Neural cell (in vitro differentiated cells): ENCODE results near the gene STOML3. TPM values are rescaled to one million over a fixed set of nuclear protein-coding genes. Genes with fewer than 3 reads are reported as not detected.

ENCODE experiments used
- H2AFZ ChIP-seq: fragments of 200-600, 300-800 bp; sonication (generic), shearing (Covaris generic); 2 replicates; pipeline ENCODE4 v1.6.0; 2014; ENCODE audit warnings: low read depth, mild to moderate bottlenecking, antibody characterized with exemption, low read length, moderate library complexity
- H3F3A ChIP-seq: fragments of 200-600 bp; shearing (Covaris generic); 2 replicates; pipeline ENCODE4 v1.6.1; 2016; ENCODE audit warnings: mild to moderate bottlenecking, moderate library complexity, mixed read lengths, antibody characterized with exemption, low read length; ENCODE audit not compliant: insufficient read depth, poor library complexity, severe bottlenecking
- H3K27ac ChIP-seq: fragments of 200-600, 300-800 bp; sonication (generic), shearing (Covaris generic); 2 replicates; pipeline ENCODE4 v1.5.1; 2014; ENCODE audit warnings: mild to moderate bottlenecking, low read length, moderate library complexity
- H3K27me3 ChIP-seq: fragments of 300-800, 200-600 bp; sonication (generic), shearing (Covaris generic); 2 replicates; pipeline ENCODE4 v1.6.0; 2014; ENCODE audit warnings: mild to moderate bottlenecking, low read depth, low read length, moderate library complexity; ENCODE audit not compliant: insufficient read depth
- H3K36me3 ChIP-seq: fragments of 300-800, 200-600 bp; sonication (generic), shearing (Covaris generic); 2 replicates; pipeline ENCODE4 v1.5.1; 2014; ENCODE audit warnings: mild to moderate bottlenecking, antibody characterized with exemption, low read length, moderate library complexity; ENCODE audit not compliant: insufficient read depth
- H3K4me2 ChIP-seq: fragments of 300-800, 200-600 bp; sonication (generic), shearing (Covaris generic); 2 replicates; pipeline ENCODE4 v1.6.0; 2014; ENCODE audit warnings: mild to moderate bottlenecking, low read length
- H3K4me3 ChIP-seq: fragments of 300-800, 200-600 bp; sonication (generic), shearing (Covaris generic); 2 replicates; pipeline ENCODE4 v1.5.1; 2014; ENCODE audit warnings: mild to moderate bottlenecking, low read length, moderate library complexity
- H3K79me2 ChIP-seq: fragments of 200-600 bp; shearing (Covaris generic); replicated peaks from 2 replicates; pipeline ENCODE4 v1.6.0; 2014; ENCODE audit warnings: mild to moderate bottlenecking, low read length, moderate library complexity; ENCODE audit not compliant: insufficient read depth
- H3K9ac ChIP-seq: fragments of 300-800, 200-600 bp; sonication (generic), shearing (Covaris generic); 2 replicates; pipeline ENCODE4 v1.6.1; 2016; ENCODE audit warnings: mild to moderate bottlenecking, low read length, mixed read lengths
- H3K9me2 ChIP-seq: fragments of 200-600 bp; shearing (Covaris generic); 2 replicates; pipeline ENCODE4 v1.6.1; 2016; ENCODE audit warnings: mild to moderate bottlenecking, low read length, mixed read lengths; ENCODE audit not compliant: insufficient read depth
- H3K9me3 ChIP-seq: fragments of 200-600, 300-800 bp; sonication (generic), shearing (Covaris generic); 2 replicates; pipeline ENCODE4 v1.6.1; 2016; ENCODE audit warnings: mild to moderate bottlenecking, mixed run types, low read length, moderate library complexity, mixed read lengths
- H4K20me1 ChIP-seq: fragments of 200-600 bp; shearing (Covaris generic); 2 replicates; pipeline ENCODE4 v1.6.1; 2016; ENCODE audit warnings: mild to moderate bottlenecking, mixed run types; ENCODE audit not compliant: insufficient read depth
- CTCF ChIP-seq: fragments of 450-650 bp; IDR thresholded peaks from 2 replicates; pipeline ENCODE4 v1.5.1; 2014; ENCODE audit warnings: antibody characterized with exemption, mild to moderate bottlenecking, moderate library complexity; ENCODE audit not compliant: poor library complexity, severe bottlenecking
- EP300 ChIP-seq: fragments of 450-650 bp; conservative IDR thresholded peaks from 2 replicates; pipeline ENCODE4 v1.6.1; 2014; ENCODE audit warnings: antibody characterized with exemption, mild to moderate bottlenecking, moderate library complexity; ENCODE audit not compliant: poor library complexity, severe bottlenecking
- EZH2 ChIP-seq: fragments of 200-600, 300-800 bp; shearing (Covaris generic), sonication (generic); IDR thresholded peaks from 2 replicates; pipeline ENCODE4 v1.6.1; 2014; ENCODE audit warnings: antibody characterized with exemption, low read length, borderline replicate concordance, mild to moderate bottlenecking; ENCODE audit not compliant: insufficient read depth, poor library complexity, severe bottlenecking
- MXI1 ChIP-seq: fragments of 450-650 bp; conservative IDR thresholded peaks from 2 replicates; pipeline ENCODE4 v1.6.1; 2014; ENCODE audit warnings: antibody characterized with exemption, mild to moderate bottlenecking; ENCODE audit not compliant: poor library complexity, severe bottlenecking
- POLR2AphosphoS5 ChIP-seq: IDR thresholded peaks from 2 replicates; pipeline ENCODE4 v1.6.1; 2012
- RAD21 ChIP-seq: fragments of 450-650 bp; conservative IDR thresholded peaks from 2 replicates; pipeline ENCODE4 v1.6.1; 2014; ENCODE audit warnings: antibody characterized with exemption, mild to moderate bottlenecking, moderate library complexity
- SMC3 ChIP-seq: fragments of 450-650 bp; conservative IDR thresholded peaks from 2 replicates; pipeline ENCODE4 v1.6.1; 2014; ENCODE audit warnings: antibody characterized with exemption, mild to moderate bottlenecking, moderate library complexity; ENCODE audit not compliant: poor library complexity
- TAF1 ChIP-seq: IDR thresholded peaks from 2 replicates; pipeline ENCODE4 v1.6.1; 2012; ENCODE audit warnings: low read depth
- polyA plus RNA-seq: library from polyadenylated mRNA; depleted of rRNA; stranded (reverse); fragments of >200 nt; gene quantifications from 2 replicates; pipeline ENCODE4 v1.2.3, GENCODE V29; 2014
- TF ChIP-seq, protein P1 (sequence below): IDR thresholded peaks from 2 replicates; pipeline ENCODE4 v1.6.1; 2012; ENCODE audit warnings: borderline replicate concordance

STOML3 gene
- polyA plus RNA-seq, 1 donor from 2014 or later, result not detected

GRCh38 chr13:39036212-39036611 is 45.6 kb upstream of the STOML3 start:
- no peaks in the 10 kb centered on the region for H4K20me1 ChIP-seq

DNA sequence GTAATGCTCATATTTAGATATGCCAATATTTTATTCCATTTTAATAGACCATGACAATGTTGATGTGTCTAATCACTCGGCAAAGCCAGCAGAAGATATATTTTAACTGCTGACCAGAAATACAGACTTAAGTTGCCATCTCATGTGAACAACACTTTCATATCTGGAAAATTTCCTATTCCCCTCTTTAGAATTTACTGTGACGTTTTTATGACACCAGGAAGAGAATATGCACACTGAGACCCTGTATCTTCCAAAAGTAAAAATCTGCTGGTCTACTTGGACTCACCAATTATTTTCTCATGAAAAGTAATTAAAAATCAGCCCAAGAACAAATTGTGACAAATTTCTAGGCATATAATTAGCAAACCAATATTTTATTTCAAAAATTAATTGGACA is 45.2 kb upstream of the STOML3 start:
- Histone ChIP-seq H3K4me3 (peak overlapping the region; percentile 73), H3K79me2 (peaks cover 71% of the 10 kb centered on the region), H3K9me2 (no peaks in the 10 kb centered on the region)

More at GRCh38 chr13:39036212-39036611, 45.6 kb upstream of the STOML3 start:
- H3K27me3 ChIP-seq, result no peaks in the 10 kb centered on the region
- H3K36me3 ChIP-seq, result no peaks in the 10 kb centered on the region
- TF ChIP-seq CTCF, result no peak
- TF ChIP-seq EP300, result no peak
- peak; percentile 45 for TF ChIP-seq MXI1
- H3K9me2 ChIP-seq, result no peaks in the 10 kb centered on the region
- H3K4me3 ChIP-seq, result peak overlapping the region; percentile 73
- H3K9me3 ChIP-seq, result no peaks in the 10 kb centered on the region
- H3K79me2 ChIP-seq, result peaks cover 70% of the 10 kb centered on the region
- no peak overlapping the region for H2AFZ ChIP-seq
- no peaks in the 10 kb centered on the region for H3F3A ChIP-seq
- no peak overlapping the region for H3K27ac ChIP-seq
- H3K4me2 ChIP-seq, result peak overlapping the region; percentile 60
- peak overlapping the region; percentile 81 for H3K9ac ChIP-seq

More for the DNA sequence above, 45.2 kb upstream of the STOML3 start:
- Histone ChIP-seq H3F3A (no peaks in the 10 kb centered on the region), H3K27me3 (no peaks in the 10 kb centered on the region), H2AFZ (no peak overlapping the region), H3K9me3 (no peaks in the 10 kb centered on the region), H4K20me1 (no peaks in the 10 kb centered on the region), H3K9ac (peak overlapping the region; percentile 81), H3K27ac (no peak overlapping the region), H3K36me3 (no peaks in the 10 kb centered on the region), H3K4me2 (peak overlapping the region; percentile 60)
- TF ChIP-seq, protein P1, sequence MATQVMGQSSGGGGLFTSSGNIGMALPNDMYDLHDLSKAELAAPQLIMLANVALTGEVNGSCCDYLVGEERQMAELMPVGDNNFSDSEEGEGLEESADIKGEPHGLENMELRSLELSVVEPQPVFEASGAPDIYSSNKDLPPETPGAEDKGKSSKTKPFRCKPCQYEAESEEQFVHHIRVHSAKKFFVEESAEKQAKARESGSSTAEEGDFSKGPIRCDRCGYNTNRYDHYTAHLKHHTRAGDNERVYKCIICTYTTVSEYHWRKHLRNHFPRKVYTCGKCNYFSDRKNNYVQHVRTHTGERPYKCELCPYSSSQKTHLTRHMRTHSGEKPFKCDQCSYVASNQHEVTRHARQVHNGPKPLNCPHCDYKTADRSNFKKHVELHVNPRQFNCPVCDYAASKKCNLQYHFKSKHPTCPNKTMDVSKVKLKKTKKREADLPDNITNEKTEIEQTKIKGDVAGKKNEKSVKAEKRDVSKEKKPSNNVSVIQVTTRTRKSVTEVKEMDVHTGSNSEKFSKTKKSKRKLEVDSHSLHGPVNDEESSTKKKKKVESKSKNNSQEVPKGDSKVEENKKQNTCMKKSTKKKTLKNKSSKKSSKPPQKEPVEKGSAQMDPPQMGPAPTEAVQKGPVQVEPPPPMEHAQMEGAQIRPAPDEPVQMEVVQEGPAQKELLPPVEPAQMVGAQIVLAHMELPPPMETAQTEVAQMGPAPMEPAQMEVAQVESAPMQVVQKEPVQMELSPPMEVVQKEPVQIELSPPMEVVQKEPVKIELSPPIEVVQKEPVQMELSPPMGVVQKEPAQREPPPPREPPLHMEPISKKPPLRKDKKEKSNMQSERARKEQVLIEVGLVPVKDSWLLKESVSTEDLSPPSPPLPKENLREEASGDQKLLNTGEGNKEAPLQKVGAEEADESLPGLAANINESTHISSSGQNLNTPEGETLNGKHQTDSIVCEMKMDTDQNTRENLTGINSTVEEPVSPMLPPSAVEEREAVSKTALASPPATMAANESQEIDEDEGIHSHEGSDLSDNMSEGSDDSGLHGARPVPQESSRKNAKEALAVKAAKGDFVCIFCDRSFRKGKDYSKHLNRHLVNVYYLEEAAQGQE, result no peak
- no peak for TF ChIP-seq MXI1
- TF ChIP-seq EP300, result no peak
- no peak for TF ChIP-seq RAD21
- no peak for TF ChIP-seq POLR2AphosphoS5
- TF ChIP-seq CTCF, result no peak
- no peak for TF ChIP-seq TAF1
- TF ChIP-seq EZH2, result no peak
- no peak for TF ChIP-seq SMC3
